GM10248 (cell line): Measurements from ENCODE around the gene TMEM154.

Experiments used
- CTCF ChIA-PET: fragments of 300-600 bp; sonication (Branson Sonifier 250); formaldehyde crosslinking; extraction: SDS; loops from one replicate; lab custom pipeline; 2021; ENCODE audit warnings: antibody characterized with exemption; lab: Yijun Ruan, JAX
- POLR2A ChIA-PET: fragments of 350-650 bp; sonication (Branson Sonifier 250); formaldehyde crosslinking; extraction: SDS; loops from one replicate; lab custom pipeline; 2020; ENCODE audit warnings: antibody characterized with exemption; lab: Yijun Ruan, JAX
- DNase-seq: peaks from one replicate; pipeline ENCODE4 v3.0.0; 2012; ENCODE audit errors: extremely low spot score
- CTCF ChIP-seq: IDR thresholded peaks from 2 replicates; pipeline ENCODE4 v1.5.1; 2012; ENCODE audit warnings: mild to moderate bottlenecking, low read depth; ENCODE audit errors: extremely low read depth, missing control alignments, control extremely low read depth

Gene TMEM154

DNA sequence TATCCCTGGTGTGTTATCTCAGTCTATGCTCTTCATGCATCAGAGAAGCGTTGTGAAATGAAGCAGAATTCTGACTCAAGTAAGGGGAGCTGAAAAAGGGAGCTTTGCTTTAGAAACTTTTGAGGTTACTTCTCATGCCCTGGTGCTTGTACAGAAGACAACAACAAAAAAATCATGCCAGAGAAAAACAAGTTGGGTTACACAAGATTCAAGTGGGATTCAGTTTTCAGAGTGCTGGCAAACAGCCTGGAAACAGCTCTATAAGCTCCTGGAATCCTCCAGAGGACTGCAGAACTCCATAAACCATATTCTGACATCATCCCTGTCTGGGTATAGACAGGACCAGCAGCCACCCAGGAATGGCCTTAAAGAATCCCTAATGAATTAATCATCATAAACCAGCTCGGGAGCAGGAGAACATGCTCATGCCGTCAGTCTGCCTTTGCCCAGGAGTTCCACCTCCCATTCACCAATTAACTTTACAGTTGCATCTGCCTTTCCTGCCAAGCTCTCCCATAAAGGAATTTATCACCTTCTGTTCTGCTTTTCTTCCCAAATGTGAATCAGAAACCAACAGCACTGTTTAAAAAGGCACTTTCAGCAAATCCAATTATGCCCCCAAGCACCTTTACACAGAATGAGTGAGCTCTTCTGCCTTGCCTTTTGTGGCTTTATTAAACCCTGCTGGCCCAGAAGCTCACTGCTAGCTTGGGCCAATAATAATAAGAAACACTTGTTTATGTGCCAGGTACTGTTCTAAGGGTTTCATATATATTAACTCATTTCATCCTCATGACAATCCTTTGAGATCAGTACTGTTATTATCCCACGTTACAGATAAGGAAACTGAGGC, 89.4 kb downstream of the TMEM154 start:
- ChIA-PET CTCF (interaction anchor here (0.9 to 4.5 kb wide), 14 partner anchors 8 to 90 kb away, joined by 3 to 24 read pairs (median 5); no protein-coding TSS in a partner anchor), POLR2A (no interaction called here)
- no peak for DNase-seq
- TF ChIP-seq CTCF, result no peak

GRCh38 chr4:152588869-152589268, 90.9 kb downstream of the TMEM154 start:
- no peak for DNase-seq
- no peak for TF ChIP-seq CTCF
- CTCF ChIA-PET, result interaction anchor here (0.6 to 4.5 kb wide), 7 partner anchors 9 to 150 kb away, joined by 3 to 24 read pairs (median 5); no protein-coding TSS in a partner anchor
- POLR2A ChIA-PET, result no interaction called here

GRCh38 chr4:152587127-152587526, 92.7 kb downstream of the TMEM154 start:
- ChIA-PET POLR2A (no interaction called here), CTCF (interaction anchor here (4.5 kb wide), 1 partner anchor 10 kb away, joined by 24 read pairs; no protein-coding TSS in a partner anchor)
- no peak for DNase-seq
- TF ChIP-seq CTCF, result no peak

DNA sequence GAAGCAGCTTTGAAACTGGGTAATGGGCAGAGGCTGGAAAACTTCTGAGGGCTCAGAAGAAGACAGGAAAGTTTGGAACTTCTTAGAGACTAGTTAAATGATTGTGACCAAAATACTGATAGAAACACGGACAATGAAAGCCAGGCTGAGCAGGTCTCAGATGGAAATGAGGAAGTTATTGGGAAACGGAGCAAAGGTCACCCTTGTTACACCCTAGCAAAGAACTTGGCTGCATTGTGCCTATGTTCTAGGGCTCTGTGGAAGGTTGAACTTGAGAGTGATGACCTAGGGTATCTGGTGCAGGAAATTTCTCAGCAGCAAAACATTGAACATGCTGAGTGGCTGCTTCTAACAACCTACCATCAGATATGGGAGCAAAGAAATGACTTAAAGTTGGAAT, 93.1 kb downstream of the TMEM154 start:
- POLR2A ChIA-PET, result no interaction called here
- CTCF ChIA-PET, result interaction anchor here (0.7 kb wide), 1 partner anchor 20 kb away, joined by 3 read pairs; no protein-coding TSS in a partner anchor
- no peak for DNase-seq
- TF ChIP-seq CTCF, result no peak

DNA sequence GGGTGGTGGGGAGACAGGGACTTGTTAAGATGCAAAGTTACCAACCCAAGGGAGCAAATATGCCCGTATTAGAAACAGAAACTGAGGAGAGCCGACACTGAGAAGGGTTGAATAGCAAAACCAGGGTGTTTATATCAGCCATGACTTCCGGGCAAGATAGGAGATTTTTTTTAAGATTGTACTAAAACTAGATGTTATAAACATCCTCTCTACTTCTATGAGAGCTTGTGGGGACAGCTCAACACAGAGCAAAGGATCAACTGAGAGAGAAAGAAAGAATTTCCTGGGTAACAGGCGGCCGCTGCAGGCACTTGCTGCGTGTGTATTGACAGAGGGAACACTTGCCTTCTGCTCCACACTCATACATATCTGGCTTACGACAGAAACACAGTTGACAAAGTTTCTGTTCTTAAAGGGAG, 94.8 kb downstream of the TMEM154 start:
- DNase-seq, result peak; percentile 47
- ChIA-PET POLR2A (no interaction called here), CTCF (interaction anchor here (0.8 to 1.5 kb wide), 4 partner anchors 9 to 23 kb away, joined by 3 to 6 read pairs (median 4); no protein-coding TSS in a partner anchor)
- TF ChIP-seq CTCF, result no peak

GRCh38 chr4:152581536-152582160, 98.1 kb downstream of the TMEM154 start:
- ChIA-PET POLR2A (no interaction called here), CTCF (interaction anchor here (1.0 to 2.0 kb wide), 2 partner anchors 8 to 10 kb away, joined by 4 to 8 read pairs; no protein-coding TSS in a partner anchor)
- no peak for DNase-seq
- TF ChIP-seq CTCF, result no peak
